Nucleus accumbens (tissue), 56 donors: ENCODE results near the gene UMOD.
A peak's percentile ranks its signal among the peaks of the same experiment; 100 is the strongest.

Source experiments
- DNase-seq, 56 donors: peaks; one replicate each; lab custom pipeline; 2025; lab: John Stamatoyannopoulos, UW

UMOD gene

GRCh38 chr16:20352615-20353014, at the start of gene UMOD:
UMOD (minus strand) TSS chr16:20352715; CDS start chr16:20350737, 1,978 bp downstream.
- no peak for DNase-seq

- DNase-seq = no peak
These were observed 49.0 kb upstream of the UMOD start for GRCh38 chr16:20401475-20402016.

- DNase-seq = no peak
These were observed 48.6 kb upstream of the UMOD start for GRCh38 chr16:20401066-20401465.

GRCh38 chr16:20399185-20399584, 46.7 kb upstream of the UMOD start:
- DNase-seq = no peak

GRCh38 chr16:20398603-20399002, 46.1 kb upstream of the UMOD start:
- DNase-seq = no peak

GRCh38 chr16:20397468-20398074, 45.1 kb upstream of the UMOD start:
- DNase-seq = no peak

GRCh38 chr16:20396846-20397467, 44.4 kb upstream of the UMOD start:
- no peak for DNase-seq

GRCh38 chr16:20395946-20396345, 43.4 kb upstream of the UMOD start:
- DNase-seq = no peak

GRCh38 chr16:20393801-20394577, 41.5 kb upstream of the UMOD start:
- DNase-seq = no peak

GRCh38 chr16:20391045-20391444, 38.5 kb upstream of the UMOD start:
- no peak for DNase-seq

GRCh38 chr16:20388854-20389253, 36.3 kb upstream of the UMOD start:
- no peak for DNase-seq

GRCh38 chr16:20387978-20388377, 35.5 kb upstream of the UMOD start:
- DNase-seq = no peak

GRCh38 chr16:20385844-20386832, 33.6 kb upstream of the UMOD start:
- DNase-seq = peak in 48 of 56 donors; percentile 15 to 81 (median 42)

GRCh38 chr16:20383106-20384029, 30.9 kb upstream of the UMOD start:
- DNase-seq = peak in 49 of 56 donors; percentile 1 to 78 (median 29)

GRCh38 chr16:20382202-20382948, 29.9 kb upstream of the UMOD start:
- no peak for DNase-seq

GRCh38 chr16:20380782-20381181, 28.3 kb upstream of the UMOD start:
- DNase-seq = no peak

GRCh38 chr16:20377181-20377580, 24.7 kb upstream of the UMOD start:
- DNase-seq = no peak

- no peak for DNase-seq
These were observed 20.2 kb upstream of the UMOD start for GRCh38 chr16:20372701-20373100.
